ENCODE measurements around the gene RPLP2. TPM values are rescaled to one million over a fixed set of nuclear protein-coding genes. Genes with fewer than 3 reads are reported as not detected.

Gene RPLP2
- total RNA-seq, 1 experiment from 2014 or later, result 1,325 TPM

DNA sequence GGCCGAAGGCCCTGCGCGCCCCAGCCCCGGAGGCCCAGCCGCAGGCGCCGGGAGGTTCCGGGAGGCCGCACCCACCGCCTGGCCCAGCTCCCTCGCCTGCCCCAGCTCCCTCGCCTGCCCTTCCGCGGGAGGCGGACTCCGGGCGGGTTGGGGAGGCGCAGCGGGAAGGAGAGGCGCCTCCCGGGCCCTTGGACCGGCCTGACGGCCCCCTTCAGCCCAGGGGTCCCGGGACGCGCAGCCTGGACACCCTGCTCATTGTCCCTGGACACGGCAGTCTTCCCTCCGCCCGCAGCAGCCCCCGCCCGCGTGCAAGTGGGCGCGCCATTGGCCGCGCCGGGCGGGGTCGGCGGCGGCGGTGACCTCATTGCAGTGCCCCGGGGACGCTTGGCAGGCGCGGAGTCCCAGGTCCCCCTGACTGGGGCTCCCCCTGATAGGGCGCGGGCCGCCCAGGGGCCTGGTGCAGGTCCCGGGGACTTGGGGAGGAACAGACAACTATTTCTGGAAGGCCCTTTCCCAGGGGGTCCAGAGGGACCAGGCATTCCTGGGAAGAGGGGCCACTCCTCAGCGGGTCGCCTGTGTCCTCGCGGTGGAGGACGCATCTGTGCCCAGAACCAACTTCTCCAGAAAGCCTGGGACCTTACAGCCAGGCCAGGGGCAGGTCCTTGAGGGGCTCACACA, 23.5 kb downstream of the RPLP2 start:
- CTCF ChIA-PET, result no interaction called here
- Histone ChIP-seq H3K27ac (ENCODE audit: low read depth, low read length, poor library complexity, severe bottlenecking) (peak overlapping the region; percentile 75), H3K27me3 (replicated peaks; ENCODE audit: insufficient read depth, low read depth, low read length, poor library complexity) (no peaks in the 10 kb centered on the region), H3K36me3 (ENCODE audit: insufficient read depth, low read length, poor library complexity, severe bottlenecking) (peaks cover 17% of the 10 kb centered on the region), H3K9me3 (ENCODE audit: low read depth, low read length, poor library complexity, severe bottlenecking) (no peaks in the 10 kb centered on the region), H3K4me3 (ENCODE audit: low read depth, low read length, poor library complexity, severe bottlenecking) (peak overlapping the region; percentile 69), H3K4me1 (ENCODE audit: insufficient read depth, low read length, poor library complexity, severe bottlenecking) (peaks cover 15% of the 10 kb centered on the region)
- TF ChIP-seq, protein P1, sequence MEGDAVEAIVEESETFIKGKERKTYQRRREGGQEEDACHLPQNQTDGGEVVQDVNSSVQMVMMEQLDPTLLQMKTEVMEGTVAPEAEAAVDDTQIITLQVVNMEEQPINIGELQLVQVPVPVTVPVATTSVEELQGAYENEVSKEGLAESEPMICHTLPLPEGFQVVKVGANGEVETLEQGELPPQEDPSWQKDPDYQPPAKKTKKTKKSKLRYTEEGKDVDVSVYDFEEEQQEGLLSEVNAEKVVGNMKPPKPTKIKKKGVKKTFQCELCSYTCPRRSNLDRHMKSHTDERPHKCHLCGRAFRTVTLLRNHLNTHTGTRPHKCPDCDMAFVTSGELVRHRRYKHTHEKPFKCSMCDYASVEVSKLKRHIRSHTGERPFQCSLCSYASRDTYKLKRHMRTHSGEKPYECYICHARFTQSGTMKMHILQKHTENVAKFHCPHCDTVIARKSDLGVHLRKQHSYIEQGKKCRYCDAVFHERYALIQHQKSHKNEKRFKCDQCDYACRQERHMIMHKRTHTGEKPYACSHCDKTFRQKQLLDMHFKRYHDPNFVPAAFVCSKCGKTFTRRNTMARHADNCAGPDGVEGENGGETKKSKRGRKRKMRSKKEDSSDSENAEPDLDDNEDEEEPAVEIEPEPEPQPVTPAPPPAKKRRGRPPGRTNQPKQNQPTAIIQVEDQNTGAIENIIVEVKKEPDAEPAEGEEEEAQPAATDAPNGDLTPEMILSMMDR (conservative IDR thresholded peaks at IDR 0.05; ENCODE audit: low read depth, low read length), result no peak
- TF ChIP-seq EZH2 (IDR thresholded peaks at IDR 0.05; ENCODE audit: borderline replicate concordance, low read depth, low read length, poor library complexity, severe bottlenecking), result no peak
- intact Hi-C loops (cut with micrococcal nuclease; ENCODE audit: unreplicated experiment), result no loop called here
- DNase-seq (ENCODE audit: low spot score), result peak; percentile 45
- no TSS peak for BruUV-seq (replicated peaks)
- POLR2A ChIA-PET (ENCODE audit: low non-redundant PET), result no interaction called here

DNA sequence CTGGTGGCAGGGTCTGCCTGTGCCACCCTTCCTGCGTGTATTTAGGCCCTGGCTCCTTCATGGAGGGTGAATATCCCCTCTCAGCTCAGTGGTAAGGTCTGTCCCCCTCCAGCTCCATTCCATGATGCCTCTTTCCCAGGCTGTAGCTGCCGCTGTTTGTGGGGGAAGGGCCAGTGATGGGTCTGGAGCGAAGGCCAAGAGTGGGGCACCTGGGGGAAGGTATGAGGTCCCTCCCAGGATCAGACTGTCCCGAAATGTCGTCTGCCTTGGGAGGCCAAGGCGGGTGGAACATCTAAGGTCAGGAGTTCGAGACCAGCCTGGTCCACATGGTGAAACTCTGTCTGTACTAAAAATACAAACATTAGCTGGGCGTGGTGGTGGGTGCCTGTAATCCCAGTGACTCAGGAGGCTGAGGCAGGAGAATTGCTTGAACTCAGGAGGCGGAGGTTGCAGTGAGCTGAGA, 24.1 kb downstream of the RPLP2 start:
- Histone ChIP-seq H3K9me3 (ENCODE audit: low read depth, low read length, poor library complexity, severe bottlenecking) (no peaks in the 10 kb centered on the region), H3K4me1 (ENCODE audit: insufficient read depth, low read length, poor library complexity, severe bottlenecking) (peaks cover 15% of the 10 kb centered on the region), H3K4me3 (ENCODE audit: low read depth, low read length, poor library complexity, severe bottlenecking) (peak overlapping the region; percentile 69), H3K27me3 (replicated peaks; ENCODE audit: insufficient read depth, low read depth, low read length, poor library complexity) (no peaks in the 10 kb centered on the region), H3K27ac (ENCODE audit: low read depth, low read length, poor library complexity, severe bottlenecking) (no peak overlapping the region), H3K36me3 (ENCODE audit: insufficient read depth, low read length, poor library complexity, severe bottlenecking) (peaks cover 17% of the 10 kb centered on the region)
- POLR2A ChIA-PET (ENCODE audit: low non-redundant PET), result no interaction called here
- no TSS peak for BruUV-seq (replicated peaks)
- TF ChIP-seq, protein P1 (conservative IDR thresholded peaks at IDR 0.05; ENCODE audit: low read depth, low read length), result no peak
- TF ChIP-seq EZH2 (IDR thresholded peaks at IDR 0.05; ENCODE audit: borderline replicate concordance, low read depth, low read length, poor library complexity, severe bottlenecking), result no peak
- CTCF ChIA-PET, result no interaction called here
- no peak for DNase-seq (ENCODE audit: low spot score)
- intact Hi-C loops (cut with micrococcal nuclease; ENCODE audit: unreplicated experiment), result no loop called here

DNA sequence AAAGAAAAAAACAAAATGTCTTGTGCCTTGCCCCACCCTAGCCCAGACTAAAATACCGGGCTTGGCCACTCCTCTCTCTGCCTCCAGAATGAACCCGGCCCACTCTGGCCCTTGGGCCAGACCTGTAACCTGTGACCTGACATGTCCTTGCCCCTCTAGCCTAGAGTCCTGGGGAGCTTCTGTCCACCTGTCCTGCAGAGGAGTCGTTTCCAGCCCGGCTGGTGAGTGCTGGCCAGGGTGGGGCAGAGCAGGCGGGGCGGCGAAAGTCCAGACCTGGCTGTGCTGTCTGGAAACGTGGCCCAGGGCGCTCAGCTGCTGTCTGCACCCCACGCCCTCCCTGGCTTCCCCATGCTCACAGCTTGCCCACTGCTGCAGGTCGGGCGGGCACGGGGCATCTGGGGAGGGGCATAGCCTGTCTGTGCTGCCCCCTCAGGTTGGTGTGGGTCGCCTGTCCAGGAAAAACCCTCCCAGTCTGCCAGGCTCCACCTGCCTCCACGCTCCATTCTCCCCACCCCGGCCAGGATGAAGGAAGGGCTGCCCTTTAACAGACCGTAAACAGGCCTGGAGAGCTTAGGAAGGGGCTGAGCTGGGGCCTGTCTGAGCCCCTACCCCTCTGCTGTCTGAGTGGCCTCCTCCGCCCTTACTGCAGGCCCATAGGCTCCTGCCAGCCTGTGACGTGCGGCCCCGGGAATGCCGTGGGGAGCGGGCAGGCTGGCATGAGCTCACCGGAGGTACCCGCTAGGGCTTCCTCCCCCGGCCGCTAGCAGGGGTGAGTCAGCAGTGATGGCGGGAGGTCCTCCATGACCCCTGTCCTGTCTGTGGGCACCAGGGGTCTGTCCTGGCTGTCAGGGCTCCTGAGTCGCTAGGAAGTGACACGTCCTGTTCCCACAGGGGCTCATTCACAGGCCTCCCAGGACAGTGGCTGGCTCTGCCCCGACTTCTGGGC, 24.9 kb downstream of the RPLP2 start:
- peak overlapping the region; percentile 21 for H3K4me3 ChIP-seq (ENCODE audit: low read depth, low read length, poor library complexity, severe bottlenecking)
- intact Hi-C loops (cut with micrococcal nuclease; ENCODE audit: unreplicated experiment), result no loop called here
- peaks cover 12% of the 10 kb centered on the region for H3K4me1 ChIP-seq (ENCODE audit: insufficient read depth, low read length, poor library complexity, severe bottlenecking)
- no peaks in the 10 kb centered on the region for H3K9me3 ChIP-seq (ENCODE audit: low read depth, low read length, poor library complexity, severe bottlenecking)
- TF ChIP-seq, protein P1 (conservative IDR thresholded peaks at IDR 0.05; ENCODE audit: low read depth, low read length), result no peak
- no peak for TF ChIP-seq EZH2 (IDR thresholded peaks at IDR 0.05; ENCODE audit: borderline replicate concordance, low read depth, low read length, poor library complexity, severe bottlenecking)
- peaks cover 23% of the 10 kb centered on the region for H3K36me3 ChIP-seq (ENCODE audit: insufficient read depth, low read length, poor library complexity, severe bottlenecking)
- POLR2A ChIA-PET (ENCODE audit: low non-redundant PET), result no interaction called here
- H3K27ac ChIP-seq (ENCODE audit: low read depth, low read length, poor library complexity, severe bottlenecking), result peak overlapping the region; percentile 63
- BruUV-seq (replicated peaks), result TSS peak; percentile 42
- no peaks in the 10 kb centered on the region for H3K27me3 ChIP-seq (replicated peaks; ENCODE audit: insufficient read depth, low read depth, low read length, poor library complexity)
- CTCF ChIA-PET, result no interaction called here
- peak; percentile 78 for DNase-seq (ENCODE audit: low spot score)
